ENCODE results near the gene DPF3.

The DPF3 gene

DNA sequence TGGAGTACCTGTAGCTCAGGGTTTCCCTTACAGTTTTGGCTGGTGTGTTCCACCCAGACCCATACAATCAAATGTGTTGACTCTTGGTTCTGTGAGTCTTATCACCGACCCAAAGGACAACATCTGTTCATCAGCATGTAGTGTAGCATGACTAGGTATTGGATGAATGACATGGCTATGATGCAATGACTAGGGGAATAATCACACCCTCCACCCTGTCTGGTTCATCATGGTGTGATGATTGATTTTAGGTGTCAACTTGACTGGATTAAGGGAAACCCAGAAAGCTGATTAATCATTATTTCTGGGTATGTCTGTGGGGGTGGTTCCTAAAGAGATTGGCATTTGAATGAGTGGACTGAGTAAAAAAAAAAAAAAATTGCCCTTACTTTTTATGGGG lies 311.3 kb downstream of the DPF3 start:
- no peaks in the 10 kb centered on the region for H3K9me3 ChIP-seq (ENCODE audit: control insufficient read depth, insufficient read depth, low read length)
- no peaks in the 10 kb centered on the region for H3F3A ChIP-seq (ENCODE audit: control insufficient read depth, insufficient read depth)
- no peaks in the 10 kb centered on the region for H3K4me1 ChIP-seq (ENCODE audit: control insufficient read depth, low read length)
- no peaks in the 10 kb centered on the region for H3K9me2 ChIP-seq (replicated peaks; ENCODE audit: control insufficient read depth, low read length)
- H3K27ac ChIP-seq (ENCODE audit: low read depth, low read length) = no peak overlapping the region
- H3K36me3 ChIP-seq (ENCODE audit: control insufficient read depth, low read length) = no peaks in the 10 kb centered on the region
- no peak overlapping the region for H3K4me2 ChIP-seq (ENCODE audit: low read length)
- H3K4me3 ChIP-seq (ENCODE audit: low read length) = no peak overlapping the region
- no peak for TF ChIP-seq EZH2phosphoT487 (IDR thresholded peaks at IDR 0.05; ENCODE audit: borderline replicate concordance, low read length)
- TF ChIP-seq, protein P1, sequence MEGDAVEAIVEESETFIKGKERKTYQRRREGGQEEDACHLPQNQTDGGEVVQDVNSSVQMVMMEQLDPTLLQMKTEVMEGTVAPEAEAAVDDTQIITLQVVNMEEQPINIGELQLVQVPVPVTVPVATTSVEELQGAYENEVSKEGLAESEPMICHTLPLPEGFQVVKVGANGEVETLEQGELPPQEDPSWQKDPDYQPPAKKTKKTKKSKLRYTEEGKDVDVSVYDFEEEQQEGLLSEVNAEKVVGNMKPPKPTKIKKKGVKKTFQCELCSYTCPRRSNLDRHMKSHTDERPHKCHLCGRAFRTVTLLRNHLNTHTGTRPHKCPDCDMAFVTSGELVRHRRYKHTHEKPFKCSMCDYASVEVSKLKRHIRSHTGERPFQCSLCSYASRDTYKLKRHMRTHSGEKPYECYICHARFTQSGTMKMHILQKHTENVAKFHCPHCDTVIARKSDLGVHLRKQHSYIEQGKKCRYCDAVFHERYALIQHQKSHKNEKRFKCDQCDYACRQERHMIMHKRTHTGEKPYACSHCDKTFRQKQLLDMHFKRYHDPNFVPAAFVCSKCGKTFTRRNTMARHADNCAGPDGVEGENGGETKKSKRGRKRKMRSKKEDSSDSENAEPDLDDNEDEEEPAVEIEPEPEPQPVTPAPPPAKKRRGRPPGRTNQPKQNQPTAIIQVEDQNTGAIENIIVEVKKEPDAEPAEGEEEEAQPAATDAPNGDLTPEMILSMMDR (IDR thresholded peaks at IDR 0.05; ENCODE audit: low read depth, low read length, poor library complexity, severe bottlenecking) = no peak
- H4K20me1 ChIP-seq (ENCODE audit: control insufficient read depth, insufficient read depth, low read depth, low read length) = no peaks in the 10 kb centered on the region
- no peaks in the 10 kb centered on the region for H3K79me2 ChIP-seq (ENCODE audit: control insufficient read depth, low read length)
- H3K27me3 ChIP-seq (ENCODE audit: control insufficient read depth, low read length) = peaks cover 4% of the 10 kb centered on the region; the same call in 1 of the 2 replicates

DNA sequence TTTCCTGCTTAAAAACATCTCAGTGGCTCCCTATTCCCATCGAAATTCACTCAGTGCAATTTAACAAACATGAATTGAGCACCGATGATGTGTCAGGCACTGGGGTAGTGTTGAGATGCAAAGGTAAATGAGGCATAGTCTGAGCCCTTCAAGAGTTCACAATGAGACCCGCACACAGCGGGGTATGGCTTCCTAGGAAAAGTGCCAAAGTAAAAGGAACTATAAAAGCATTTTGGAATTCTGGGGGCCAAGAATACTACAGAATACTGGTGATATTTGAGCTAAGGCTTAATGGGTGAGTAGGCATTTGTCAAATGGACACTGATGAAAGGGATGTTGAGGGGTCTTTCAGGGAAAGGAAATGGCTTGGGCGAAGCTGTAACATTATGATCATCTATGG lies 315.4 kb downstream of the DPF3 start:
- Histone ChIP-seq H3K9me2 (replicated peaks; ENCODE audit: control insufficient read depth, low read length) (no peaks in the 10 kb centered on the region), H3K27ac (ENCODE audit: low read depth, low read length) (no peak overlapping the region), H3K79me2 (ENCODE audit: control insufficient read depth, low read length) (no peaks in the 10 kb centered on the region), H3K4me1 (ENCODE audit: control insufficient read depth, low read length) (no peaks in the 10 kb centered on the region), H3F3A (ENCODE audit: control insufficient read depth, insufficient read depth) (no peaks in the 10 kb centered on the region), H3K27me3 (ENCODE audit: control insufficient read depth, low read length) (peaks cover 5% of the 10 kb centered on the region; the same call in 1 of the 2 replicates), H3K4me3 (ENCODE audit: low read length) (no peak overlapping the region), H3K36me3 (ENCODE audit: control insufficient read depth, low read length) (no peaks in the 10 kb centered on the region), H4K20me1 (ENCODE audit: control insufficient read depth, insufficient read depth, low read depth, low read length) (no peaks in the 10 kb centered on the region), H3K9me3 (ENCODE audit: control insufficient read depth, insufficient read depth, low read length) (no peaks in the 10 kb centered on the region), H3K4me2 (ENCODE audit: low read length) (no peak overlapping the region)
- no peak for TF ChIP-seq EZH2phosphoT487 (IDR thresholded peaks at IDR 0.05; ENCODE audit: borderline replicate concordance, low read length)
- TF ChIP-seq, protein P1 (IDR thresholded peaks at IDR 0.05; ENCODE audit: low read depth, low read length, poor library complexity, severe bottlenecking) = no peak

DNA sequence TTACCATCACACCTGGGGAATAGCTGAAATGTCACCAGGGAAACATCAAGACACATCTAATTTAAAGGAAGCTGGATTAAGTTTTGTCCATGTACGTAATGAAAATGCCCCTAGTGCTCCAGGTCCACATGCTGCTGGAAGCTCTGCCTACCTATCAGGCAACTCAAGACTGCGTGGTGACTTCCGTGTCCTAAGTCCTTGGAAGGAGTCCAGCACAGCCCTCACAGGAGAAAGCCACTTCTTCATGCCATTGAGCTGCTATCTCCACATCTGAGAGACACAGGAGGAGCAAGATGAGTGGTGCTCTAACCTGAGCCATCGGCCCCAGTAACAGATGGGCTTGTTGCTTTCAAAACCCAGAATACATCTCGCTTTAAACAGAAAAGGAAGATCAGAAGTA lies 316.4 kb downstream of the DPF3 start:
- TF ChIP-seq, protein P1 (IDR thresholded peaks at IDR 0.05; ENCODE audit: low read depth, low read length, poor library complexity, severe bottlenecking) = no peak
- no peak for TF ChIP-seq EZH2phosphoT487 (IDR thresholded peaks at IDR 0.05; ENCODE audit: borderline replicate concordance, low read length)
- no peaks in the 10 kb centered on the region for H3K9me3 ChIP-seq (ENCODE audit: control insufficient read depth, insufficient read depth, low read length)
- no peak overlapping the region for H3K4me2 ChIP-seq (ENCODE audit: low read length)
- no peaks in the 10 kb centered on the region for H3K9me2 ChIP-seq (replicated peaks; ENCODE audit: control insufficient read depth, low read length)
- no peak overlapping the region for H3K27ac ChIP-seq (ENCODE audit: low read depth, low read length)
- H3K27me3 ChIP-seq (ENCODE audit: control insufficient read depth, low read length) = peaks cover 8% of the 10 kb centered on the region; the same call in 1 of the 2 replicates
- no peaks in the 10 kb centered on the region for H3K4me1 ChIP-seq (ENCODE audit: control insufficient read depth, low read length)
- H3K36me3 ChIP-seq (ENCODE audit: control insufficient read depth, low read length) = no peaks in the 10 kb centered on the region
- no peaks in the 10 kb centered on the region for H3F3A ChIP-seq (ENCODE audit: control insufficient read depth, insufficient read depth)
- H3K79me2 ChIP-seq (ENCODE audit: control insufficient read depth, low read length) = no peaks in the 10 kb centered on the region
- no peak overlapping the region for H3K4me3 ChIP-seq (ENCODE audit: low read length)
- H4K20me1 ChIP-seq (ENCODE audit: control insufficient read depth, insufficient read depth, low read depth, low read length) = no peaks in the 10 kb centered on the region
